ENCODE measurements around the gene P2RY14. TPM values are rescaled to one million over a fixed set of nuclear protein-coding genes. Genes with fewer than 3 reads are reported as not detected.

Gene P2RY14
- total and polyA plus RNA-seq, 2 donors (not counting 1 experiment from before 2014, with no cell fraction given), result 0.26 TPM; not detected in 1

GRCh38 chr3:151318991-151319390 is 40.6 kb upstream of the P2RY14 start:
- H3K4me1 ChIP-seq (ENCODE audit: control insufficient read depth, extremely low read depth, insufficient read depth, low read length), result peaks cover 18% of the 10 kb centered on the region
- no peak for TF ChIP-seq EZH2 (IDR thresholded peaks at IDR 0.05; ENCODE audit: low read length, missing control alignments)
- TF ChIP-seq CTCF (conservative IDR thresholded peaks at IDR 0.05 in 1 of 2, IDR thresholded peaks at IDR 0.05 in 1 of 2; ENCODE audit: low read depth in 1 of 2, low read length in 2 of 2), result no peak
- no peak overlapping the region for H3K4me3 ChIP-seq (replicated peaks in 1 of 4; ENCODE audit: control extremely low read depth in 1 of 4, insufficient read depth in 1 of 4, low read depth in 3 of 4, low read length in 4 of 4)
- H4K20me1 ChIP-seq (ENCODE audit: control insufficient read depth, extremely low read depth, insufficient read depth, low read length), result no peaks in the 10 kb centered on the region
- no peak overlapping the region for H2AFZ ChIP-seq (ENCODE audit: low read length)
- H3K36me3 ChIP-seq (ENCODE audit: control insufficient read depth, insufficient read depth, low read length), result no peaks in the 10 kb centered on the region
- H3K9ac ChIP-seq (ENCODE audit: insufficient read depth, low read length), result no peak overlapping the region
- H3K79me2 ChIP-seq (ENCODE audit: control insufficient read depth, insufficient read depth, low read length), result no peaks in the 10 kb centered on the region
- H3K9me3 ChIP-seq (ENCODE audit: control insufficient read depth, insufficient read depth, low read depth, low read length), result no peaks in the 10 kb centered on the region
- DNase-seq (ENCODE audit: low read depth in 2 of 2), result peak in 1 of 2 donors; percentile 17
- H3K27me3 ChIP-seq (ENCODE audit: control insufficient read depth, insufficient read depth, low read length), result no peaks in the 10 kb centered on the region
- H3K27ac ChIP-seq (ENCODE audit: insufficient read depth, low read length), result peak overlapping the region; percentile 61
- no peak overlapping the region for H3K4me2 ChIP-seq (ENCODE audit: extremely low read depth, insufficient read depth, low read length)

GRCh38 chr3:151318313-151318712 is 40.0 kb upstream of the P2RY14 start:
- DNase-seq (ENCODE audit: low read depth in 2 of 2), result peak; percentile 49 to 83
- Histone ChIP-seq H3K79me2 (ENCODE audit: control insufficient read depth, insufficient read depth, low read length) (no peaks in the 10 kb centered on the region), H3K27ac (ENCODE audit: insufficient read depth, low read length) (peak overlapping the region; percentile 61), H3K27me3 (ENCODE audit: control insufficient read depth, insufficient read depth, low read length) (no peaks in the 10 kb centered on the region), H3K9me3 (ENCODE audit: control insufficient read depth, insufficient read depth, low read depth, low read length) (no peaks in the 10 kb centered on the region), H3K4me2 (ENCODE audit: extremely low read depth, insufficient read depth, low read length) (peak overlapping the region; percentile 3), H2AFZ (ENCODE audit: low read length) (no peak overlapping the region), H3K4me3 (replicated peaks in 1 of 4; ENCODE audit: control extremely low read depth in 1 of 4, insufficient read depth in 1 of 4, low read depth in 3 of 4, low read length in 4 of 4) (no peak overlapping the region), H3K9ac (ENCODE audit: insufficient read depth, low read length) (no peak overlapping the region), H4K20me1 (ENCODE audit: control insufficient read depth, extremely low read depth, insufficient read depth, low read length) (no peaks in the 10 kb centered on the region), H3K36me3 (ENCODE audit: control insufficient read depth, insufficient read depth, low read length) (no peaks in the 10 kb centered on the region), H3K4me1 (ENCODE audit: control insufficient read depth, extremely low read depth, insufficient read depth, low read length) (peaks cover 18% of the 10 kb centered on the region)
- TF ChIP-seq EZH2 (IDR thresholded peaks at IDR 0.05; ENCODE audit: low read length, missing control alignments) (no peak), CTCF (conservative IDR thresholded peaks at IDR 0.05 in 1 of 2, IDR thresholded peaks at IDR 0.05 in 1 of 2; ENCODE audit: low read depth in 1 of 2, low read length in 2 of 2) (no peak)

- Histone ChIP-seq H3K27me3 (ENCODE audit: control insufficient read depth, insufficient read depth, low read length) (no peaks in the 10 kb centered on the region), H3K4me2 (ENCODE audit: extremely low read depth, insufficient read depth, low read length) (no peak within 1 kb of the TSS), H3K36me3 (ENCODE audit: control insufficient read depth, insufficient read depth, low read length) (no peaks in the 10 kb centered on the region), H3K4me3 (replicated peaks in 1 of 4; ENCODE audit: control extremely low read depth in 1 of 4, insufficient read depth in 1 of 4, low read depth in 3 of 4, low read length in 4 of 4) (no peak within 1 kb of the TSS), H2AFZ (ENCODE audit: low read length) (no peak within 1 kb of the TSS), H3K4me1 (ENCODE audit: control insufficient read depth, extremely low read depth, insufficient read depth, low read length) (peaks cover 18% of the 10 kb centered on the region), H3K9ac (ENCODE audit: insufficient read depth, low read length) (no peak within 1 kb of the TSS), H3K9me3 (ENCODE audit: control insufficient read depth, insufficient read depth, low read depth, low read length) (no peaks in the 10 kb centered on the region), H3K79me2 (ENCODE audit: control insufficient read depth, insufficient read depth, low read length) (no peaks in the 10 kb centered on the region), H4K20me1 (ENCODE audit: control insufficient read depth, extremely low read depth, insufficient read depth, low read length) (no peaks in the 10 kb centered on the region), H3K27ac (ENCODE audit: insufficient read depth, low read length) (no peak within 1 kb of the TSS)
- peak; percentile 9 to 78 for DNase-seq (ENCODE audit: low read depth in 2 of 2)
- TF ChIP-seq CTCF (conservative IDR thresholded peaks at IDR 0.05 in 1 of 2, IDR thresholded peaks at IDR 0.05 in 1 of 2; ENCODE audit: low read depth in 1 of 2, low read length in 2 of 2) (no peak), EZH2 (IDR thresholded peaks at IDR 0.05; ENCODE audit: low read length, missing control alignments) (no peak)
Measured at GRCh38 chr3:151316267-151316991, 38.1 kb upstream of the P2RY14 start, which contains the start of gene GPR87. Gene GPR87, minus strand, starts transcription at chr3:151316820. Its CDS starts 16,720 bp downstream, at chr3:151300100.

Data from fibroblast of lung (primary cell).